Activated T-cell treated with anti-CD3 and anti-CD28 coated beads, Interleukin-2, amount 50 U/mL, for 72 hours (primary cell): ENCODE measurements around the gene OPN1MW3. TPM values are rescaled to one million over a fixed set of nuclear protein-coding genes. Genes with fewer than 3 reads are reported as not detected.
"Not testable (repeated sequence)": the region's sequence is repeated elsewhere in the genome, so short reads cannot be mapped to it uniquely, and the experiment has no call there.

Experiments
- ATAC-seq, 2 donors: fragments of 150-1000 bp; cut with Tn5 transposase; replicated peaks in 1 of 2; 2 replicates each; pipeline ENCODE4 v1.10.0; 2021; ENCODE audit warnings: moderate library complexity in 2 of 2, mild to moderate bottlenecking in 1 of 2
- DNase-seq, 2 donors: peaks; one replicate each; pipeline ENCODE4 v3.0.0; 2021 to 2022; ENCODE audit warnings: mixed read lengths in 1 of 2
- H3K27ac Mint-ChIP-seq: one replicate; pipeline ENCODE4 v1.8.0; 2022; ENCODE audit warnings: mild to moderate bottlenecking, moderate library complexity, mixed read lengths
- H3K27me3 Mint-ChIP-seq: one replicate; pipeline ENCODE4 v1.8.0; 2022; ENCODE audit warnings: low read depth, mixed read lengths
- H3K36me3 Mint-ChIP-seq, 2 donors: one replicate each; pipeline ENCODE4 v1.8.0; 2022; ENCODE audit warnings: mixed read lengths in 2 of 2, mild to moderate bottlenecking in 1 of 2; ENCODE audit not compliant: insufficient read depth in 2 of 2
- H3K4me1 Mint-ChIP-seq: one replicate; pipeline ENCODE4 v1.8.0; 2022; ENCODE audit warnings: low read depth, mixed read lengths
- H3K4me3 Mint-ChIP-seq, 2 donors: one replicate each; pipeline ENCODE4 v1.8.0; 2022; ENCODE audit warnings: mild to moderate bottlenecking in 2 of 2, mixed read lengths in 2 of 2, moderate library complexity in 2 of 2
- H3K9me3 Mint-ChIP-seq, 2 donors: one replicate each; pipeline ENCODE4 v1.8.0; 2022; ENCODE audit warnings: mixed read lengths in 2 of 2
- total RNA-seq, 2 donors: library from RNA; stranded (reverse); gene quantifications; one replicate each; pipeline ENCODE4 v1.2.3, GENCODE V29; 2022

The OPN1MW3 gene
- not detected for total RNA-seq

DNA sequence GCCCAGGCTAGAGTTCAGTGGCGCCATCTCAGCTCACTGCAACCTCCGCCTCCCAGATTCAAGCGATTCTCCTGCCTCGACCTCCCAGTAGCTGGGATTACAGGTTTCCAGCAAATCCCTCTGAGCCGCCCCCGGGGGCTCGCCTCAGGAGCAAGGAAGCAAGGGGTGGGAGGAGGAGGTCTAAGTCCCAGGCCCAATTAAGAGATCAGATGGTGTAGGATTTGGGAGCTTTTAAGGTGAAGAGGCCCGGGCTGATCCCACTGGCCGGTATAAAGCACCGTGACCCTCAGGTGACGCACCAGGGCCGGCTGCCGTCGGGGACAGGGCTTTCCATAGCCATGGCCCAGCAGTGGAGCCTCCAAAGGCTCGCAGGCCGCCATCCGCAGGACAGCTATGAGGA is at the start of gene OPN1MW3:
TSS of gene OPN1MW3 (plus strand) at position 301 of the 400 bp plus-strand sequence. CDS start at position 339, 38 bp downstream.
- not testable (repeated sequence) for DNase-seq, ATAC-seq, H3K36me3 Mint-ChIP-seq, H3K4me3 Mint-ChIP-seq, H3K27me3 Mint-ChIP-seq, H3K4me1 Mint-ChIP-seq, H3K27ac Mint-ChIP-seq, H3K9me3 Mint-ChIP-seq

DNA sequence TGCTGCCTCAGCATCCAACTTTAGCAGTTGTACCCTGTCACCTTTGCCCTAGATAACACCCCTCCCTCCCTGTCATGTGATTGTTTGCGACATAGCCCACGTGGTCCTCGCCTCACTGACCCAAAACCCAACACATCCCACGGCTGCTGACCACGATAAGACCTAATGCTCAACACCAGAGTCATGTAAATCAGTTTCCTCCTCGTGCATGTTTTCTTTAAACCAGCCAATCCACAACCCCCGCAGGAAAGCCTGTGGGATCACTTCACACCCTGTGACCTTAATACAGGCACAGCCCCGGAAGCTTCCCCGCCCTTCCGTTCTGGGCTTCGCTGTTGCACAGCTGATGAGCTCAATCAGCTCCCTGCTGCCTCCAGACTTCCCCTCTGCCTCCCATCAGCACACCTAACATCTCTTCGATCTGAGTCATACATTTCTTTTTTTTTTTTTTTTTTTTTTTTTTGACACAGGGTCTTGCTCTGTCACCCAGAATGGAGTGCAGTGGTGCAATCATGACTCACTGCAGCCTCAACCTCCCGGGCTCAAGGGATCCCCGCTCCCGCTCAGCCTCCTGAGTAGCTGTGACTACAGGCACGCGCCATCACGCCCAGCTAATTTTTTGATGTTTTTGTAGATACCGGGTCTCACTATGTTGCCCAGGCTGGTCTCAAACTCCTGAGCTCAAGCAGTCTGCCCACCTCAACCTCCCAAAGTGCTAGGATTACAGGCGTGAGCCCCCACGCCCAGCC is 47.5 kb upstream of the OPN1MW3 start:
- H3K4me1 Mint-ChIP-seq, H3K27me3 Mint-ChIP-seq, H3K9me3 Mint-ChIP-seq, H3K36me3 Mint-ChIP-seq, DNase-seq: not testable (repeated sequence)
- peak; percentile 97 to 99 for ATAC-seq
- Mint-ChIP-seq H3K4me3 (peak overlapping the region in 1 of 2 donors; percentile 11), H3K27ac (peak overlapping the region; percentile 63)

DNA sequence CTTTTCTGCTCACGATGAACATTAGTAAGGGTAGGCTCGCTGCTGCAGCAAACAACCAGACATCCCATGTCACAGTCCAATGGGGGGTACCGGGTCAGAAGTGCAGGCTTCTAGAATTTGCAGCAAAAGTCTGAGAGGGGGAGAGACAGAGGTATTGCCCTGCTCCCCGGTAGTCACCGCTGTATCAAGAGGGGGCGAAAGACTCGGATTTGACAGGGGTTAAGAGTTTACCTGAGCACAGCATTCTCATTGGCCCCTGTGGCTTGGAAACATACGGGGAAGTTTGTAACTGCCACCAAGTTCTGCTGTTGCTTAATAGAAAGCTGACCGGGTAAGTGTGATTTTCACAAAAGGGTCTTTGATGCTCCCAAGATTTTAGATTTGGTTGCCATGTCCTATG is 46.3 kb upstream of the OPN1MW3 start:
- H3K4me1 Mint-ChIP-seq, H3K36me3 Mint-ChIP-seq, ATAC-seq, DNase-seq, H3K9me3 Mint-ChIP-seq, H3K27me3 Mint-ChIP-seq, H3K27ac Mint-ChIP-seq, H3K4me3 Mint-ChIP-seq: not testable (repeated sequence)

DNA sequence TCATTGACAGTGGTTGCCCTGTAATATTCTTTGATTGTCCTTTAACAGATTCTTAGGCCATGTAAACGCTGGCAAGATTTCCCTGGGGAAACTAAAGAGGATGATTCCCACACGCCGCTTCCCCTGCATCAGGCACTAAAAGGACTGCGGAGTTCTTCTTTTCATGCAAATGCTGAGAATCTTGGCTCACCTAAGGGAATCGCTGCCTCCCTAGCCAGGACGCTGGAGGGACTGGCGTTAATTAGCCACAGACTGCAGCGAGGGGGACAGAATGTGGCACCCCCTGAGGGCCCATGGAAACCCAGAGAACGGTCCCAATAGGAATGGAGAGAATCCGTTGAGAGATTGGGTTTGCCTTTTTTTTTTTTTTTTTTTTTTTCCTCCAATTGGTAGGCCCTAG is 45.9 kb upstream of the OPN1MW3 start:
- not testable (repeated sequence) for H3K4me3 Mint-ChIP-seq, H3K36me3 Mint-ChIP-seq, H3K4me1 Mint-ChIP-seq, DNase-seq, H3K27ac Mint-ChIP-seq, ATAC-seq, H3K27me3 Mint-ChIP-seq, H3K9me3 Mint-ChIP-seq

DNA sequence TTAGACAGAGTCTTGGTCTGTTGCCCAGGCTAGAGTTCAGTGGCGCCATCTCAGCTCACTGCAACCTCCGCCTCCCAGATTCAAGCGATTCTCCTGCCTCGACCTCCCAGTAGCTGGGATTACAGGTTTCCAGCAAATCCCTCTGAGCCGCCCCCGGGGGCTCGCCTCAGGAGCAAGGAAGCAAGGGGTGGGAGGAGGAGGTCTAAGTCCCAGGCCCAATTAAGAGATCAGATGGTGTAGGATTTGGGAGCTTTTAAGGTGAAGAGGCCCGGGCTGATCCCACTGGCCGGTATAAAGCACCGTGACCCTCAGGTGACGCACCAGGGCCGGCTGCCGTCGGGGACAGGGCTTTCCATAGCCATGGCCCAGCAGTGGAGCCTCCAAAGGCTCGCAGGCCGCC is 37.9 kb upstream of the OPN1MW3 start, which contains the start of gene OPN1MW2:
TSS of gene OPN1MW2 (plus strand) at position 301 of the 400 bp plus-strand sequence. CDS start at position 361, 60 bp downstream.
- not testable (repeated sequence) for H3K4me1 Mint-ChIP-seq, H3K9me3 Mint-ChIP-seq, H3K4me3 Mint-ChIP-seq, H3K36me3 Mint-ChIP-seq, ATAC-seq, DNase-seq, H3K27ac Mint-ChIP-seq, H3K27me3 Mint-ChIP-seq

DNA sequence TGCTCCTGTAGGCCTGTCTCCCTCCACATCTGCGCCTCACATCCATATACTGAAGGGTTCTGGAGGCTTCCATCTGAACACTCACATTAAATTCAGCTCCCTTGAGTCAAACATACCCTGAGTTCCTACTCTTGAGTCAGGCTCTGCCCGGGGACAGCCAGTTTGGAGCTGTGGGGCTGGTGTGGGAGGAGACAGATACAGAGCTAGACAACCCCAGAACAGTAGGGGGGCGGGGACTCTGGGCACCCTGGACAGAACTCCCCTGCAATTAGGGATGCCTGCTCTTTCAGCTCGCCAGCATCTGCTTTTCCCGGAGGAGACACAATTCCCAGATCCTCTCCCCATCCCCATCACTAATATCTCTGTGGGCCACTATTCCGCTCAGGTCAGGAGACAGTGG is 32.1 kb upstream of the OPN1MW3 start:
- H3K36me3 Mint-ChIP-seq, ATAC-seq, H3K4me3 Mint-ChIP-seq, H3K27ac Mint-ChIP-seq, DNase-seq, H3K4me1 Mint-ChIP-seq, H3K27me3 Mint-ChIP-seq, H3K9me3 Mint-ChIP-seq: not testable (repeated sequence)

DNA sequence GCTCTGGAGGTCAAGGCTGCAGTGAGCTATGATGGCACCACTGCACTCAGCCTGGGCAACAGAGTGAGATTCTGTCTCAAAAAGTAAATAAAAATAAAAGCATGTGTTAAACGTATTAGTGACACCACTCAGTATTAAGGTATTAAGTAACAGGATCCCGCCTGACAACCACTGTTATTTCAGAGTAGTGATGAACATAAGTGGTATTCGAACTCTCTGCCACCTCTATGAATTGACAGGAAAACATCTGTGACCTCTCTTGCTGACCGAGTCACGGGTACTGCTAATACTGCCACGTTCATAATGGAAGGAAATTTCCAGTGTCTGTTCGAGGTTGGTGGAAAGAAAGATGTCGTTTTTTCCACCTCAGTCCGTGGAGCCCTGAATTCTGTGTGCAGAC is 30.7 kb upstream of the OPN1MW3 start:
- not testable (repeated sequence) for H3K27ac Mint-ChIP-seq, H3K27me3 Mint-ChIP-seq, DNase-seq, ATAC-seq, H3K4me1 Mint-ChIP-seq, H3K9me3 Mint-ChIP-seq, H3K36me3 Mint-ChIP-seq, H3K4me3 Mint-ChIP-seq

DNA sequence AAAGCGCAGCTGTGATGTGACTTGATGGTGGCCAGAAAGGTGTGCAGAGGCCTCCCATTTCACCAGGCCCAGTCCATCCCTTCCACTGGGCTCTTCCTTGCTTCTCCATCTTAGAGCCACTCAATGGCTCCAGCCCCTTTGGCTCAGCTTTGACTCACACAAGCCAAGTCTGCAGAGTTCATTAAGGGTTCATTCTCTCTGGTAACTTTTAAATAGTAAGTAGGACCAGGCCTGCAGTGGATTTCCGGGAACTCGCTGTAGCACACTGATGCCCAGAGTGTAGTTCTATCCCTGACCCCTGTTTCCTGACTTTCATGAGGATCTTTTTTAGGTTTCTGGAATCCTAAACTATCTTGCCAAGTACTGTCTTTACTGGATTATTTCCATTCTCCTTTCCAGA is 25.9 kb upstream of the OPN1MW3 start:
- not testable (repeated sequence) for H3K4me1 Mint-ChIP-seq, DNase-seq, H3K27me3 Mint-ChIP-seq, ATAC-seq, H3K4me3 Mint-ChIP-seq, H3K9me3 Mint-ChIP-seq, H3K27ac Mint-ChIP-seq, H3K36me3 Mint-ChIP-seq

DNA sequence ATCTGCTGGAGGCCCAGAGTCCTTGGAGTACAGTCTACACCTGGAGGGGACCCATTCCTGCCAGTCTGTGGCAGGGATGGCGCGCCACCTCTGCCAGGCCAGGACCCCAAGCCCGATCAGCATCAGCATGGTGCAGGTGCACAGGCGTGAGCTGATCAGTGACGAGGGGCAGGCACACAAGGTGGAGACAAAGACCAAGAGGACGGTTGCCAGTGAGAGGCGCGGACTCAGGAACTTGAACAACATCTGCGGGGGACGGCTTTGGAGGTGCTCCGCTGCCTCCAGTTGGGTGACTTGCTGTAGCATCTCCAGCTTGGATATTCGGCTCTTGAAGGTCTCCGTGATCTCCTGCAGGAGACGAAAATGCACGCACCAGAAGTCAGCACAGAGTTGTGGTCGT is 23.8 kb upstream of the OPN1MW3 start:
- not testable (repeated sequence) for H3K4me3 Mint-ChIP-seq, H3K36me3 Mint-ChIP-seq, H3K4me1 Mint-ChIP-seq, H3K27ac Mint-ChIP-seq, H3K9me3 Mint-ChIP-seq, H3K27me3 Mint-ChIP-seq, ATAC-seq, DNase-seq

DNA sequence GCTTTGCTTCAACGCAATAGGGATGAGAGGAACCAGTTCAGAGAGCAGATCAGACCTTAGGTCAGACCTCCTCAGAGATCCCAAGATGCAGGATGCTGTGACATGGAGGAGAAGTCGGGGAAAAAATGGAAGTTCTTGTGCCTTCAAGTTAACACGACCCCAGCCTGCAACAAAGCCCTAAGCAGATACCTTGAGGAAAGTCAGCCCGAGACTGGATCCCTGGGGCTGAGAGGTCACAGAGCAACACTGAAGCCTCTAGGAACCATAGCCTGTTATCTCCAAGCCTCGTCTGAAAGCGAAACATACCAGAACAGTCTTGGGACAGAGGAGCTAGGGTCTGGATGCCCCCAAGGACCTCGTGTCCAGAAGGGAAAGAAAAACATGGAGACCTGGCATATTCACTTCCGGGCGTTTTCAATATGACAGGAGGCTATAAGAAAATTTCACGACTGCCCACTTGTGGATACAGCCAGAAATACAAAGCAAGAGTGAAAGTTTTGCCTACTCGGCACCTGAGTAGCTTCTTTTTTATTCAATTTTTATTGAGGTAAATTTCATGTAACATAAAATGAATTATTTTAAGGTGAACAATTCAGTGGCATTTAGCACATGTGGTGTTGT is 18.3 kb upstream of the OPN1MW3 start:
- not testable (repeated sequence) for H3K9me3 Mint-ChIP-seq, H3K27me3 Mint-ChIP-seq, H3K27ac Mint-ChIP-seq, H3K36me3 Mint-ChIP-seq, H3K4me1 Mint-ChIP-seq, DNase-seq, H3K4me3 Mint-ChIP-seq, ATAC-seq

DNA sequence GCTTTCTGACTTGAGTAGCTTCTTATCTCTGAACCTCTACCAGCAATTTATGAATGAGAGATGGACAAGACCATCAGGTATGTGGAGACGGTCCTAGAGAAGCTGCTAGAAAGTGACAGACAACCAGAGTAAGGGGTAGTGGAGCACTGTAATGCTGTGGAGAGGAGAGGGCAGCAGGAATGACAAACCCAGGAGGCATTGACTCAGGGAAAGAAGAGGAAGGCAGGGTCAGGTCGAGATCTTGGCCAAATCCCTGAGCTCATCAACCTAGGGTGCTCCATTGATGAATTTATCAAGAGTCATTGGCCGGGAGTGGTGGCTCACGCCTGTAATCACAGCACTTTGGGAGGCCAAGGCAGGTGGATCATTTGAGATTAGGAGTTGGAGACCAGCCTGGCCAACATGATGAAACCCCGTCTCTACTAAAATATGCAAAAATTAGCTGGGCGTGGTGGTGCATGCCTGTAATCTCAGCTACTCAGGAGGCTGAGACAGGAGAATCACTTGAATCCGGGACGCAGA is 17.3 kb upstream of the OPN1MW3 start:
- H3K27ac Mint-ChIP-seq, H3K4me3 Mint-ChIP-seq, H3K27me3 Mint-ChIP-seq, H3K9me3 Mint-ChIP-seq, H3K36me3 Mint-ChIP-seq, H3K4me1 Mint-ChIP-seq, ATAC-seq, DNase-seq: not testable (repeated sequence)

DNA sequence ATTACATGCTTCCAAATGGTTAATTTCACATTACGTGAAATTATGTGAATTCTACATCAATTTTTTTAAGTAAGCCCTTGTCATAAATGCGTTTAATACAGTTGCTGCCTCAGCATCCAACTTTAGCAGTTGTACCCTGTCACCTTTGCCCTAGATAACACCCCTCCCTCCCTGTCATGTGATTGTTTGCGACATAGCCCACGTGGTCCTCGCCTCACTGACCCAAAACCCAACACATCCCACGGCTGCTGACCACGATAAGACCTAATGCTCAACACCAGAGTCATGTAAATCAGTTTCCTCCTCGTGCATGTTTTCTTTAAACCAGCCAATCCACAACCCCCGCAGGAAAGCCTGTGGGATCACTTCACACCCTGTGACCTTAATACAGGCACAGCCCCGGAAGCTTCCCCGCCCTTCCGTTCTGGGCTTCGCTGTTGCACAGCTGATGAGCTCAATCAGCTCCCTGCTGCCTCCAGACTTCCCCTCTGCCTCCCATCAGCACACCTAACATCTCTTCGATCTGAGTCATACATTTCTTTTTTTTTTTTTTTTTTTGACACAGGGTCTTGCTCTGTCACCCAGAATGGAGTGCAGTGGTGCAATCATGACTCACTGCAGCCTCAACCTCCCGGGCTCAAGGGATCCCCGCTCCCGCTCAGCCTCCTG is 9.9 kb upstream of the OPN1MW3 start:
- H3K27ac Mint-ChIP-seq, DNase-seq, H3K4me3 Mint-ChIP-seq, H3K27me3 Mint-ChIP-seq, H3K36me3 Mint-ChIP-seq, H3K9me3 Mint-ChIP-seq, H3K4me1 Mint-ChIP-seq: not testable (repeated sequence)
- peak; percentile 98 to 99 for ATAC-seq

DNA sequence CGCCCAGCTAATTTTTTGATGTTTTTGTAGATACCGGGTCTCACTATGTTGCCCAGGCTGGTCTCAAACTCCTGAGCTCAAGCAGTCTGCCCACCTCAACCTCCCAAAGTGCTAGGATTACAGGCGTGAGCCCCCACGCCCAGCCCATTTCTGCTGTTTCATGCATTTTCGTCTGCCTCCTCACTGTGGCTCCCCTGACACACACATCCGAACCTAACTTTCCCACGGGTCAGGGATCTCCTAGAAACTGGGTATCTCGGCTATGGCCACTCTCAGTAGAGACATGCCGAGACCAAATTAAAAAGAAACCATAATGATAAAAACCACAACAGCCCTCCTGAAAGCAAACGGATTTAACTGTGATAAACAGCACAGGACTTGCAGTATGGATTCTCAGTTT is 9.3 kb upstream of the OPN1MW3 start:
- H3K4me3 Mint-ChIP-seq, H3K27ac Mint-ChIP-seq, DNase-seq, H3K27me3 Mint-ChIP-seq, H3K9me3 Mint-ChIP-seq, H3K4me1 Mint-ChIP-seq, H3K36me3 Mint-ChIP-seq: not testable (repeated sequence)
- peak; percentile 3 to 15 for ATAC-seq
